Ecto neural progenitor cell (in vitro differentiated cells): ENCODE results near the gene SLC4A1AP.

ENCODE experiments used
- DNase-seq: peaks from one replicate; pipeline ENCODE4 v3.0.0-alpha.2; 2018; ENCODE audit warnings: low spot score

The SLC4A1AP gene

DNA sequence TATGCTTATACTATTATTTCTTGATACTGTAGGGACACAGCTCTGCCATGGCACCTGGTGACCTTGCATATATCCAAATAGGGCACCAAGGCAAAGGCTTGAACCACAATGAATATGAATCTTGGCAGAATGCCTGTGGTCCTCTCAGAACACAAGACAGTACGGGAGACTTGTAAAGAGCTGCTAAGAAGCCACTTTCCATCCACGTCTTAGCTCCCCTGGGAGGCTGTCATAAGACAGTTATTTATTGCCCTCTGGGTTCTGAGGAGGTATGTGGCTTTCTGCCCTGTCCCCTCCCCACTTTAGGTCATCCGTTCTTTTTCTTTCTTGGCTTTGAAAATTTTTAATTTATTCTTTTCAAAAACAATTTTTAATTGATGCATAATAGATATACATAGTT is 78.0 kb downstream of the SLC4A1AP start:
- DNase-seq: no peak

- DNase-seq: no peak
Measured at GRCh38 chr2:27742571-27742970, 78.9 kb downstream of the SLC4A1AP start.
